ENCODE measurements around the gene TMEM121B.
A peak's percentile ranks its signal among the peaks of the same experiment; 100 is the strongest.

Gene TMEM121B

GRCh38 chr22:17084554-17085276 lies 36.4 kb downstream of the TMEM121B start, which contains the start of gene IL17RA:
Gene IL17RA (plus strand): TSS chr22:17085000. CDS start chr22:17085092, 92 bp downstream.
- TF ChIP-seq POLR2A (IDR thresholded peaks at IDR 0.05; ENCODE audit: low read length) (peak; percentile 60), GATA1 (IDR thresholded peaks at IDR 0.05; ENCODE audit: low read depth, low read length) (no peak)
- DNase-seq, result peak; percentile 78 to 83

DNA sequence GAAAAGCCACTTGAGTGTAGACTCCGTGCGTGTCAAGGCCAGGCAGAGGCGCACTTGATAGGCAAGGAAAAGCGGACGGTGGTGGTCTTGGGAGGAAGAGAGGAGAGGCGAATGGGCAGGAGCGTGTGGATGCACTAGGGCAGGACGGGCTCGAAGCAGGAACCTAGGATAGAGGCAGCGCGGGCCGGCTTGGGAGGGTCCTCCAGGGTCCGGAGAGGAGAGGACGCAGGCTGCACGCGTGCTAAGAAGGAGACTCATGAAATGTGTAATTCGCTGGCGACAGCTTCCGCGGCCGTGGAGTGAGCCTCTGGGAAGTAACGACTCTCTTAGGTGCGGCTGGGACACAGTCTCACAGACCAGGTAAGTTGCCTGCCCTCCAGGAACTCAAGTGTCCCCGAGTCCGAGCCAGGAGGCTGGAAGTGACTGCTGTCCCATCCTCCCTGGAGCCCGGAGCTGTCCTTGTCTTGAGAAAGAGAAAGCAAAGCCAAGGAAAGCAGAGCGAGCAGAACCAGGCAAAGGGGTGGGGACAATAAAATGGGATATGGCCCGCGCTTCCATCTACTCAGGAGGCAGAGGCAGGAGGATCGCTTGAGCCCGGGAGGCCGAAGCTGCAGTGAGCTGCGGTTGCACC lies 37.2 kb downstream of the TMEM121B start:
- no peak for TF ChIP-seq POLR2A (IDR thresholded peaks at IDR 0.05; ENCODE audit: low read length)
- TF ChIP-seq GATA1 (IDR thresholded peaks at IDR 0.05; ENCODE audit: low read depth, low read length), result no peak
- no peak for DNase-seq

GRCh38 chr22:17083255-17083654 lies 37.9 kb downstream of the TMEM121B start:
- TF ChIP-seq GATA1 (IDR thresholded peaks at IDR 0.05; ENCODE audit: low read depth, low read length) (no peak), POLR2A (IDR thresholded peaks at IDR 0.05; ENCODE audit: low read length) (no peak)

GRCh38 chr22:17079572-17079971 lies 41.6 kb downstream of the TMEM121B start:
- TF ChIP-seq POLR2A (IDR thresholded peaks at IDR 0.05; ENCODE audit: low read length) (no peak), GATA1 (IDR thresholded peaks at IDR 0.05; ENCODE audit: low read depth, low read length) (no peak)
- no peak for DNase-seq

More at GRCh38 chr22:17083255-17083654, 37.9 kb downstream of the TMEM121B start:
- no peak for DNase-seq

- no peak for DNase-seq
- TF ChIP-seq POLR2A (IDR thresholded peaks at IDR 0.05; ENCODE audit: low read length) (no peak), GATA1 (IDR thresholded peaks at IDR 0.05; ENCODE audit: low read depth, low read length) (no peak)
Observed at GRCh38 chr22:17077255-17077654, 43.9 kb downstream of the TMEM121B start.

GRCh38 chr22:17074648-17075002 lies 46.5 kb downstream of the TMEM121B start:
- DNase-seq, result no peak
- TF ChIP-seq GATA1 (IDR thresholded peaks at IDR 0.05; ENCODE audit: low read depth, low read length) (no peak), POLR2A (IDR thresholded peaks at IDR 0.05; ENCODE audit: low read length) (no peak)

DNA sequence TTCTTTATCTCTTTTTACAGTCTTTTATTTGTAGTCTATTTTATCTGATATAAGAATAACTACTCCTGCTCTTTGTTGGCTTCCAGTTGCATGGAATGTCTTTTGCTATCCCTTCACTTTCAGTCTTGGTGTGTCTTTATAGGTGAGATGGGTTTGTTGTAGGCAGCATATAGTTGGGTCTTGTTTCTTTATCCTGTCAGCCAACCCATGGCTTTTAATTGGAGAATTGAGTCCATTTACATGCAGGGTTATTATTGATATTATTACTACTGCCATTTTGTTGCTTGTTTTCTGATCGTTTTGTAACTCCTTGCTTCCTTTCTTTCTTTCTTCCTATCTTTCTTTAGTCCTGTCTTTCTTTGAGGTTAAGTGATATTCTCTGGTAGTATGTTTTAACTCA lies 48.3 kb downstream of the TMEM121B start:
- DNase-seq, result no peak
- no peak for TF ChIP-seq GATA1 (IDR thresholded peaks at IDR 0.05; ENCODE audit: low read depth, low read length)
- TF ChIP-seq POLR2A (IDR thresholded peaks at IDR 0.05; ENCODE audit: low read length), result no peak
